Measurements from ENCODE around the gene KDM1B. TPM values are rescaled to one million over a fixed set of nuclear protein-coding genes. Genes with fewer than 3 reads are reported as not detected.

KDM1B gene
- total and polyA plus RNA-seq, 2 donors: 9.4 to 14.1 TPM

GRCh38 chr6:18178960-18179615 lies 23.9 kb downstream of the KDM1B start:
- 87% methylated on average over 3 of the region's 3 CpGs for WGBS

GRCh38 chr6:18179770-18180356 lies 24.6 kb downstream of the KDM1B start:
- H3K4me3 ChIP-seq (ENCODE audit: low read length in 2 of 2): no peak overlapping the region
- H3K36me3 ChIP-seq (ENCODE audit: control insufficient read depth in 2 of 2, insufficient read depth in 2 of 2, low read length in 1 of 2): peaks cover 0 to 3% of the 10 kb centered on the region in 2 donors
- no peak overlapping the region for H3K27ac ChIP-seq (ENCODE audit: low read depth in 1 of 2, low read length in 1 of 2)
- no peak for DNase-seq (ENCODE audit: low read depth in 6 of 9, low spot score in 9 of 9)
- no peaks in the 10 kb centered on the region for H3K27me3 ChIP-seq (ENCODE audit: control insufficient read depth in 2 of 2, insufficient read depth in 1 of 2, low read length in 1 of 2)
- H3K9me3 ChIP-seq (ENCODE audit: control insufficient read depth in 2 of 2, insufficient read depth in 1 of 2, low read length in 1 of 2): no peaks in the 10 kb centered on the region
- H3K4me1 ChIP-seq (ENCODE audit: control insufficient read depth in 2 of 2, insufficient read depth in 2 of 2, low read length in 2 of 2): no peaks in the 10 kb centered on the region
- WGBS: 93% methylated on average over 5 of the region's 5 CpGs

More at GRCh38 chr6:18178960-18179615, 23.9 kb downstream of the KDM1B start:
- H3K36me3 ChIP-seq (ENCODE audit: control insufficient read depth in 2 of 2, insufficient read depth in 2 of 2, low read length in 1 of 2): peaks cover 0 to 3% of the 10 kb centered on the region in 2 donors
- no peaks in the 10 kb centered on the region for H3K9me3 ChIP-seq (ENCODE audit: control insufficient read depth in 2 of 2, insufficient read depth in 1 of 2, low read length in 1 of 2)
- H3K4me3 ChIP-seq (ENCODE audit: low read length in 2 of 2): no peak overlapping the region
- H3K27me3 ChIP-seq (ENCODE audit: control insufficient read depth in 2 of 2, insufficient read depth in 1 of 2, low read length in 1 of 2): no peaks in the 10 kb centered on the region
- H3K4me1 ChIP-seq (ENCODE audit: control insufficient read depth in 2 of 2, insufficient read depth in 2 of 2, low read length in 2 of 2): no peaks in the 10 kb centered on the region
- DNase-seq (ENCODE audit: low read depth in 6 of 9, low spot score in 9 of 9): no peak
- no peak overlapping the region for H3K27ac ChIP-seq (ENCODE audit: low read depth in 1 of 2, low read length in 1 of 2)

DNA sequence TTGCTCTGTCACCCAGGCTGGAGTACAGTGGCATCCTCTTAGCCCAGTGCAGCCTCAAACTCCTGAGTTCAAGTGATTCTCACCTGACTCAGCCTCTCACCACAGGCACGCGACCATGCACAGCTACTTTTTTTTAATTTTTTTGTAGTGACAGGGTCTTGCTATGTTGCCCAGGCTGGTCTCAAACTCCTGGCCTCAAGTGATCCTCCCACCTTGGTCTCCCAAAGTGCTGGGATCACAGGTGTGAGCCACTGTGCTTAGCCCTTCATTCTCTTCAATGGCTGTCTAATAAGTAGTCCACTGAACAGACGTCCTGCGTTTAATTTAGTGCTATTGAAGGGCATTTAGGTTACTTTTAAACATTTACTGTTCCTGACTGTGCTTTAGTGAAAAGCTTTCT lies 27.3 kb downstream of the KDM1B start:
- Histone ChIP-seq H3K36me3 (ENCODE audit: control insufficient read depth in 2 of 2, insufficient read depth in 2 of 2, low read length in 1 of 2) (peaks cover 4 to 7% of the 10 kb centered on the region in 2 donors), H3K27me3 (ENCODE audit: control insufficient read depth in 2 of 2, insufficient read depth in 1 of 2, low read length in 1 of 2) (no peaks in the 10 kb centered on the region), H3K4me3 (ENCODE audit: low read length in 2 of 2) (no peak overlapping the region), H3K27ac (ENCODE audit: low read depth in 1 of 2, low read length in 1 of 2) (no peak overlapping the region), H3K4me1 (ENCODE audit: control insufficient read depth in 2 of 2, insufficient read depth in 2 of 2, low read length in 2 of 2) (no peaks in the 10 kb centered on the region), H3K9me3 (ENCODE audit: control insufficient read depth in 2 of 2, insufficient read depth in 1 of 2, low read length in 1 of 2) (no peaks in the 10 kb centered on the region)
- 99% methylated on average over 4 of the region's 4 CpGs for WGBS
- DNase-seq (ENCODE audit: low read depth in 6 of 9, low spot score in 9 of 9): no peak

- Histone ChIP-seq H3K27me3 (ENCODE audit: control insufficient read depth in 2 of 2, insufficient read depth in 1 of 2, low read length in 1 of 2) (no peaks in the 10 kb centered on the region), H3K4me3 (ENCODE audit: low read length in 2 of 2) (no peak overlapping the region), H3K9me3 (ENCODE audit: control insufficient read depth in 2 of 2, insufficient read depth in 1 of 2, low read length in 1 of 2) (no peaks in the 10 kb centered on the region), H3K27ac (ENCODE audit: low read depth in 1 of 2, low read length in 1 of 2) (no peak overlapping the region), H3K36me3 (ENCODE audit: control insufficient read depth in 2 of 2, insufficient read depth in 2 of 2, low read length in 1 of 2) (peaks cover 4 to 10% of the 10 kb centered on the region in 2 donors), H3K4me1 (ENCODE audit: control insufficient read depth in 2 of 2, insufficient read depth in 2 of 2, low read length in 2 of 2) (no peaks in the 10 kb centered on the region)
- DNase-seq (ENCODE audit: low read depth in 6 of 9, low spot score in 9 of 9): no peak
- 94% methylated on average over 4 of the region's 4 CpGs for WGBS
Measured at GRCh38 chr6:18183766-18184165, 28.5 kb downstream of the KDM1B start.

- Histone ChIP-seq H3K4me1 (ENCODE audit: control insufficient read depth in 2 of 2, insufficient read depth in 2 of 2, low read length in 2 of 2) (no peaks in the 10 kb centered on the region), H3K36me3 (ENCODE audit: control insufficient read depth in 2 of 2, insufficient read depth in 2 of 2, low read length in 1 of 2) (peaks cover 4 to 7% of the 10 kb centered on the region in 2 donors), H3K4me3 (ENCODE audit: low read length in 2 of 2) (no peak overlapping the region), H3K27me3 (ENCODE audit: control insufficient read depth in 2 of 2, insufficient read depth in 1 of 2, low read length in 1 of 2) (no peaks in the 10 kb centered on the region), H3K9me3 (ENCODE audit: control insufficient read depth in 2 of 2, insufficient read depth in 1 of 2, low read length in 1 of 2) (no peaks in the 10 kb centered on the region), H3K27ac (ENCODE audit: low read depth in 1 of 2, low read length in 1 of 2) (no peak overlapping the region)
- no peak for DNase-seq (ENCODE audit: low read depth in 6 of 9, low spot score in 9 of 9)
- 84% methylated on average over 1 of the region's 1 CpG for WGBS
Measured at GRCh38 chr6:18185624-18186023, 30.4 kb downstream of the KDM1B start.

DNA sequence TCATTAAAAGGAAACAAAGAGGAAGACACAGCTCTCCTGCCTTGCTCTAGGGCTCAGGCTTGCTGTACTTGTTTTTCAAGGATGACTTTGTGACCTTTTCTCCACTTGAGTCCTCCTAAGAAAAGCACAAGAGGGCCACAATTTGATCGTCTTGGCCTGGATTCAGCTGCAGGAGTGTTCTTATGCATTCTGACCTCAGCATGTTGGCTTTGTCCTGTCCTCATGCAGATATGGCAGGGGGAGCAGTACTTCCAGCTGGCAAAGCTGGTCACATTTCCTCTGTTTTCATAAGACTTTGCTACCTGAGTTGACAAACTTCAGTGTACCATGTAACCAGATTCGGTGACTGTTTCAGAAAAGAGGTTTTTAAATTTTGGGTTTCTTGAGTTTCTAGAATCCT lies 30.8 kb downstream of the KDM1B start:
- no peak overlapping the region for H3K4me3 ChIP-seq (ENCODE audit: low read length in 2 of 2)
- H3K9me3 ChIP-seq (ENCODE audit: control insufficient read depth in 2 of 2, insufficient read depth in 1 of 2, low read length in 1 of 2): no peaks in the 10 kb centered on the region
- no peak for DNase-seq (ENCODE audit: low read depth in 6 of 9, low spot score in 9 of 9)
- no peaks in the 10 kb centered on the region for H3K27me3 ChIP-seq (ENCODE audit: control insufficient read depth in 2 of 2, insufficient read depth in 1 of 2, low read length in 1 of 2)
- H3K36me3 ChIP-seq (ENCODE audit: control insufficient read depth in 2 of 2, insufficient read depth in 2 of 2, low read length in 1 of 2): peaks cover 7% of the 10 kb centered on the region in 2 donors
- 62% methylated on average over 2 of the region's 2 CpGs for WGBS
- no peak overlapping the region for H3K27ac ChIP-seq (ENCODE audit: low read depth in 1 of 2, low read length in 1 of 2)
- H3K4me1 ChIP-seq (ENCODE audit: control insufficient read depth in 2 of 2, insufficient read depth in 2 of 2, low read length in 2 of 2): no peaks in the 10 kb centered on the region

GRCh38 chr6:18186540-18187250 lies 31.5 kb downstream of the KDM1B start:
- Histone ChIP-seq H3K36me3 (ENCODE audit: control insufficient read depth in 2 of 2, insufficient read depth in 2 of 2, low read length in 1 of 2) (peaks cover 14% of the 10 kb centered on the region in 2 donors), H3K4me3 (ENCODE audit: low read length in 2 of 2) (no peak overlapping the region), H3K27ac (ENCODE audit: low read depth in 1 of 2, low read length in 1 of 2) (peak overlapping the region in 1 of 2 donors; percentile 4), H3K4me1 (ENCODE audit: control insufficient read depth in 2 of 2, insufficient read depth in 2 of 2, low read length in 2 of 2) (no peaks in the 10 kb centered on the region), H3K27me3 (ENCODE audit: control insufficient read depth in 2 of 2, insufficient read depth in 1 of 2, low read length in 1 of 2) (no peaks in the 10 kb centered on the region), H3K9me3 (ENCODE audit: control insufficient read depth in 2 of 2, insufficient read depth in 1 of 2, low read length in 1 of 2) (no peaks in the 10 kb centered on the region)
- DNase-seq (ENCODE audit: low read depth in 6 of 9, low spot score in 9 of 9): no peak
- WGBS: 92% methylated on average over 4 of the region's 4 CpGs

GRCh38 chr6:18187701-18188100 lies 32.5 kb downstream of the KDM1B start:
- no peak for DNase-seq (ENCODE audit: low read depth in 6 of 9, low spot score in 9 of 9)
- Histone ChIP-seq H3K36me3 (ENCODE audit: control insufficient read depth in 2 of 2, insufficient read depth in 2 of 2, low read length in 1 of 2) (peaks cover 14 to 15% of the 10 kb centered on the region in 2 donors), H3K4me3 (ENCODE audit: low read length in 2 of 2) (no peak overlapping the region), H3K27me3 (ENCODE audit: control insufficient read depth in 2 of 2, insufficient read depth in 1 of 2, low read length in 1 of 2) (no peaks in the 10 kb centered on the region), H3K27ac (ENCODE audit: low read depth in 1 of 2, low read length in 1 of 2) (no peak overlapping the region), H3K9me3 (ENCODE audit: control insufficient read depth in 2 of 2, insufficient read depth in 1 of 2, low read length in 1 of 2) (no peaks in the 10 kb centered on the region), H3K4me1 (ENCODE audit: control insufficient read depth in 2 of 2, insufficient read depth in 2 of 2, low read length in 2 of 2) (no peaks in the 10 kb centered on the region)
- WGBS: 99% methylated on average over 10 of the region's 10 CpGs

- H3K27ac ChIP-seq (ENCODE audit: low read depth in 1 of 2, low read length in 1 of 2): no peak overlapping the region
- DNase-seq (ENCODE audit: low read depth in 6 of 9, low spot score in 9 of 9): no peak
- no peaks in the 10 kb centered on the region for H3K27me3 ChIP-seq (ENCODE audit: control insufficient read depth in 2 of 2, insufficient read depth in 1 of 2, low read length in 1 of 2)
- peaks cover 14 to 19% of the 10 kb centered on the region in 2 donors for H3K36me3 ChIP-seq (ENCODE audit: control insufficient read depth in 2 of 2, insufficient read depth in 2 of 2, low read length in 1 of 2)
- no peaks in the 10 kb centered on the region for H3K4me1 ChIP-seq (ENCODE audit: control insufficient read depth in 2 of 2, insufficient read depth in 2 of 2, low read length in 2 of 2)
- no peaks in the 10 kb centered on the region for H3K9me3 ChIP-seq (ENCODE audit: control insufficient read depth in 2 of 2, insufficient read depth in 1 of 2, low read length in 1 of 2)
- H3K4me3 ChIP-seq (ENCODE audit: low read length in 2 of 2): no peak overlapping the region
- 98% methylated on average over 2 of the region's 2 CpGs for WGBS
Measured at GRCh38 chr6:18189196-18189595, 34.0 kb downstream of the KDM1B start.

Measured in thymus (tissue), 11 donors.